Measurements from ENCODE around the gene WDFY2.

DNA sequence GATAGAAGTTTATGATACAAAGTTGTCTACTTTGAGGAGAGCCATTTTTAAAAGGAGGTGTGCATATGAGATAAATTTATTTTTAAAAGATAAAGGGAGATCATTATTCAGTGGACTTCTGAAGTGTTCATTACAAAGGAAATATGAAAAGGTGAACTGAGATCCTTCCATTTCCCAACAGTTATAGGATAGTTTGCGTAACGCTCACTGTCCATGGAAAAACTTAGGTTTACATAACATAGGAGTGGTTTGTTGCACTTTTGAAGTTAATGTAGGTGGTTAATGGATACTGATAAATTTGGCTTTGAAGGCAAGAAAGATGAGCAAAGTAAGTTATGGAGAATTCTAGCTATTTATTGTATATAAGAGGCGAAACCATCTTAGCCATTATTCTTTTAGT, 92.5 kb downstream of the WDFY2 start:
- TF ChIP-seq SMC3 (conservative IDR thresholded peaks at IDR 0.05; ENCODE audit: poor library complexity): no peak
- TF ChIP-seq EZH2 (IDR thresholded peaks at IDR 0.05; ENCODE audit: borderline replicate concordance, insufficient read depth, low read length, poor library complexity, severe bottlenecking): no peak
- TF ChIP-seq, protein P1, sequence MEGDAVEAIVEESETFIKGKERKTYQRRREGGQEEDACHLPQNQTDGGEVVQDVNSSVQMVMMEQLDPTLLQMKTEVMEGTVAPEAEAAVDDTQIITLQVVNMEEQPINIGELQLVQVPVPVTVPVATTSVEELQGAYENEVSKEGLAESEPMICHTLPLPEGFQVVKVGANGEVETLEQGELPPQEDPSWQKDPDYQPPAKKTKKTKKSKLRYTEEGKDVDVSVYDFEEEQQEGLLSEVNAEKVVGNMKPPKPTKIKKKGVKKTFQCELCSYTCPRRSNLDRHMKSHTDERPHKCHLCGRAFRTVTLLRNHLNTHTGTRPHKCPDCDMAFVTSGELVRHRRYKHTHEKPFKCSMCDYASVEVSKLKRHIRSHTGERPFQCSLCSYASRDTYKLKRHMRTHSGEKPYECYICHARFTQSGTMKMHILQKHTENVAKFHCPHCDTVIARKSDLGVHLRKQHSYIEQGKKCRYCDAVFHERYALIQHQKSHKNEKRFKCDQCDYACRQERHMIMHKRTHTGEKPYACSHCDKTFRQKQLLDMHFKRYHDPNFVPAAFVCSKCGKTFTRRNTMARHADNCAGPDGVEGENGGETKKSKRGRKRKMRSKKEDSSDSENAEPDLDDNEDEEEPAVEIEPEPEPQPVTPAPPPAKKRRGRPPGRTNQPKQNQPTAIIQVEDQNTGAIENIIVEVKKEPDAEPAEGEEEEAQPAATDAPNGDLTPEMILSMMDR (IDR thresholded peaks at IDR 0.05; ENCODE audit: poor library complexity, severe bottlenecking): no peak
- no peak for TF ChIP-seq TAF1 (IDR thresholded peaks at IDR 0.05; ENCODE audit: low read depth)
- TF ChIP-seq EP300 (conservative IDR thresholded peaks at IDR 0.05; ENCODE audit: poor library complexity, severe bottlenecking): no peak
- TF ChIP-seq POLR2AphosphoS5 (IDR thresholded peaks at IDR 0.05): no peak
- TF ChIP-seq MXI1 (conservative IDR thresholded peaks at IDR 0.05; ENCODE audit: poor library complexity, severe bottlenecking): no peak
